Activated CD8-positive, alpha-beta memory T cell treated with anti-CD3 and anti-CD28 coated beads for 1 hour (primary cell): ENCODE data around the gene CLCN1.

ENCODE experiments used
- DNase-seq, 2 donors: peaks; one replicate each; pipeline ENCODE4 v3.0.0-alpha.2; 2020; ENCODE audit warnings: low read depth in 1 of 2; ENCODE audit errors: extremely low read depth in 1 of 2

CLCN1 gene

GRCh38 chr7:143362131-143363015, 46.5 kb downstream of the CLCN1 start, which contains the start of gene FAM131B:
Gene FAM131B (minus strand): TSS chr7:143362713. CDS start chr7:143362603, 110 bp downstream.
- DNase-seq, result no peak

GRCh38 chr7:143363016-143363937, 47.4 kb downstream of the CLCN1 start:
- DNase-seq, result no peak

- DNase-seq, result no peak
Observed at GRCh38 chr7:143367972-143368371, 52.1 kb downstream of the CLCN1 start.

GRCh38 chr7:143368387-143368786, 52.5 kb downstream of the CLCN1 start:
- no peak for DNase-seq

GRCh38 chr7:143369678-143370651, 54.1 kb downstream of the CLCN1 start:
- DNase-seq, result no peak

GRCh38 chr7:143372070-143372469, 56.2 kb downstream of the CLCN1 start:
- DNase-seq, result no peak

- no peak for DNase-seq
Observed at GRCh38 chr7:143373255-143373794, 57.4 kb downstream of the CLCN1 start.

GRCh38 chr7:143374561-143374960, 58.6 kb downstream of the CLCN1 start:
- DNase-seq, result no peak

GRCh38 chr7:143375298-143376034, 59.6 kb downstream of the CLCN1 start:
- DNase-seq, result no peak

- DNase-seq, result no peak
Observed at GRCh38 chr7:143376396-143376795, 60.5 kb downstream of the CLCN1 start.

- no peak for DNase-seq
Observed at GRCh38 chr7:143379611-143380259, 63.8 kb downstream of the CLCN1 start.

- DNase-seq, result peak; percentile 69 to 81
Observed at GRCh38 chr7:143380260-143380645, 64.3 kb downstream of the CLCN1 start.

- peak; percentile 76 to 81 for DNase-seq
Observed at GRCh38 chr7:143380646-143381426, 64.9 kb downstream of the CLCN1 start, which contains the start of gene ZYX. Gene ZYX (plus strand): TSS chr7:143381345. CDS start chr7:143381572, 227 bp downstream.

GRCh38 chr7:143381427-143382125, 65.7 kb downstream of the CLCN1 start:
- no peak for DNase-seq

- DNase-seq, result no peak
Observed at GRCh38 chr7:143382126-143382790, 66.3 kb downstream of the CLCN1 start.

- DNase-seq, result no peak
Observed at GRCh38 chr7:143382791-143383641, 67.1 kb downstream of the CLCN1 start.
